GM23338 (cell line): Measurements from ENCODE around the gene TNRC18. TPM values are rescaled to one million over a fixed set of nuclear protein-coding genes. Genes with fewer than 3 reads are reported as not detected.

Experiments
- ATAC-seq: fragments of 200-7000 bp; cut with Tn5 transposase; 3 replicates; pipeline ENCODE4 v1.9.1; 2020
- DNase-seq: peaks from one replicate; pipeline ENCODE4 v3.0.0-alpha.2; 2015; ENCODE audit warnings: low spot score
- H2AFZ ChIP-seq: fragments of 200-600 bp; sonication (generic); 2 replicates; pipeline ENCODE4 v1.8.0; 2016; ENCODE audit warnings: antibody characterized with exemption, mild to moderate bottlenecking, moderate library complexity
- H3F3A ChIP-seq: fragments of 200-600 bp; sonication (generic); replicated peaks from 2 replicates; pipeline ENCODE4 v1.8.0; 2017; ENCODE audit warnings: antibody characterized with exemption, mixed run types, low read depth
- H3K27ac ChIP-seq: fragments of 200-600 bp; sonication (generic); 2 replicates; pipeline ENCODE4 v1.6.1; 2016; ENCODE audit warnings: low read depth
- H3K27me3 ChIP-seq: fragments of 200-600 bp; sonication (generic); 2 replicates; pipeline ENCODE4 v1.8.0; 2016; ENCODE audit warnings: mild to moderate bottlenecking, mixed run types, moderate library complexity; ENCODE audit not compliant: insufficient read depth
- H3K36me3 ChIP-seq: fragments of 200-600 bp; sonication (generic); 2 replicates; pipeline ENCODE4 v1.8.0; 2016; ENCODE audit warnings: mild to moderate bottlenecking; ENCODE audit not compliant: insufficient read depth
- H3K4me1 ChIP-seq: fragments of 200-600 bp; sonication (generic); 2 replicates; pipeline ENCODE4 v1.8.0; 2016; ENCODE audit warnings: mild to moderate bottlenecking, moderate library complexity; ENCODE audit not compliant: insufficient read depth
- H3K4me2 ChIP-seq: fragments of 200-600 bp; sonication (generic); 2 replicates; pipeline ENCODE4 v1.7.1; 2017; ENCODE audit warnings: mixed run types
- H3K4me3 ChIP-seq: fragments of 200-600 bp; sonication (generic); 2 replicates; pipeline ENCODE4 v1.6.1; 2016; ENCODE audit warnings: mixed run types
- H3K79me2 ChIP-seq: fragments of 200-600 bp; sonication (generic); replicated peaks from 2 replicates; pipeline ENCODE4 v1.8.0; 2017; ENCODE audit warnings: mild to moderate bottlenecking; ENCODE audit not compliant: insufficient read depth
- H3K9me2 ChIP-seq: fragments of 200-600 bp; sonication (generic); 2 replicates; pipeline ENCODE4 v1.8.0; 2017; ENCODE audit not compliant: insufficient read depth
- H4K20me1 ChIP-seq: fragments of 200-600 bp; sonication (generic); replicated peaks from 2 replicates; pipeline ENCODE4 v1.8.0; 2017; ENCODE audit warnings: mild to moderate bottlenecking; ENCODE audit not compliant: insufficient read depth
- H3K27ac Mint-ChIP-seq: 2 replicates; pipeline ENCODE4 v1.8.0; 2020; ENCODE audit warnings: inconsistent platforms, mild to moderate bottlenecking, moderate library complexity, mixed read lengths
- H3K27me3 Mint-ChIP-seq: 3 replicates; pipeline ENCODE4 v1.8.0; 2022; ENCODE audit warnings: low read depth, mild to moderate bottlenecking, moderate library complexity, mixed read lengths, inconsistent platforms; ENCODE audit not compliant: insufficient read depth, poor library complexity
- H3K36me3 Mint-ChIP-seq: 3 replicates; pipeline ENCODE4 v1.8.0; 2021; ENCODE audit warnings: low read depth, mild to moderate bottlenecking, inconsistent platforms, moderate library complexity, mixed read lengths
- H3K4me1 Mint-ChIP-seq: 3 replicates; pipeline ENCODE4 v1.8.0; 2020; ENCODE audit warnings: mild to moderate bottlenecking, inconsistent platforms, mixed read lengths
- H3K4me3 Mint-ChIP-seq: 3 replicates; pipeline ENCODE4 v1.8.0; 2021; ENCODE audit warnings: moderate library complexity, mild to moderate bottlenecking, inconsistent platforms, mixed read lengths
- H3K9me3 Mint-ChIP-seq: 3 replicates; pipeline ENCODE4 v1.8.0; 2020; ENCODE audit warnings: moderate library complexity, mild to moderate bottlenecking, inconsistent platforms, mixed read lengths
- CREB1 ChIP-seq: fragments of 250-450 bp; sonication (Bioruptor Pico); IDR thresholded peaks from 2 replicates; pipeline ENCODE4 v1.5.0; 2020; ENCODE audit warnings: low read depth, mild to moderate bottlenecking, moderate library complexity
- CTCF ChIP-seq, 2 experiments: fragments of 200-600 bp in 1 of 2; sonication (generic) in 1 of 2; conservative IDR thresholded peaks; 2 replicates each; pipeline versions ENCODE4 v1.5.1 to v1.6.1; 2016 to 2017; ENCODE audit warnings: antibody characterized with exemption in 2 of 2, low read depth in 2 of 2, mild to moderate bottlenecking in 2 of 2, moderate library complexity in 1 of 2
- ETS1 ChIP-seq: IDR thresholded peaks from 2 replicates; pipeline ENCODE4 v1.6.1; 2016; ENCODE audit warnings: antibody characterized with exemption
- EZH2 ChIP-seq: fragments of 200-600 bp; sonication (generic); IDR thresholded peaks from one replicate; pipeline ENCODE4 v1.8.0; 2017; ENCODE audit warnings: antibody characterized with exemption, mild to moderate bottlenecking, low read depth; ENCODE audit not compliant: unreplicated experiment
- EZH2phosphoT487 ChIP-seq: fragments of 200-600 bp; sonication (generic); IDR thresholded peaks from one replicate; pipeline ENCODE4 v1.8.1; 2018; ENCODE audit warnings: antibody characterized with exemption; ENCODE audit not compliant: unreplicated experiment
- POLR2AphosphoS5 ChIP-seq: IDR thresholded peaks from 2 replicates; pipeline ENCODE4 v1.6.1; 2016; ENCODE audit warnings: antibody characterized with exemption, low read depth
- REST ChIP-seq: IDR thresholded peaks from one replicate; pipeline ENCODE4 v1.6.1; 2018; ENCODE audit warnings: antibody characterized with exemption; ENCODE audit not compliant: unreplicated experiment
- STAT1 ChIP-seq: IDR thresholded peaks from one replicate; pipeline ENCODE4 v1.6.1; 2016; ENCODE audit warnings: antibody characterized with exemption; ENCODE audit not compliant: unreplicated experiment
- ZNF331 ChIP-seq: fragments of 250-450 bp; sonication (Bioruptor Pico); IDR thresholded peaks from 2 replicates; pipeline ENCODE4 v1.5.0; 2020; ENCODE audit warnings: low read depth, mild to moderate bottlenecking, moderate library complexity
- polyA plus RNA-seq: library from polyadenylated mRNA; unstranded; fragments of >200 nt; fragmentation: Nextera tagmentation; extraction: Ambion mirVana; gene quantifications from 2 replicates; pipeline ENCODE4 v1.2.1, GENCODE V29; 2016
- total RNA-seq: library from RNA; depleted of rRNA; stranded (reverse); fragments of >200 nt; shearing (Covaris generic); gene quantifications from 2 replicates; pipeline ENCODE4 v1.2.3, GENCODE V29; 2014

TNRC18 gene
- total and polyA plus RNA-seq, 2 experiments from 2014 or later, result 2.1 to 17.5 TPM

- no peak for TF ChIP-seq CTCF (conservative IDR thresholded peaks at IDR 0.05; ENCODE audit: low read depth in 2 of 2)
- TF ChIP-seq REST, result no peak
- TF ChIP-seq ZNF331 (CRISPR knock-in tag), result no peak
Measured at GRCh38 chr7:5452470-5452899, 28.9 kb upstream of the TNRC18 start (continued).

GRCh38 chr7:5451391-5451790 is 27.8 kb upstream of the TNRC18 start:
- Mint-ChIP-seq H3K4me3 (no peak overlapping the region), H3K27ac (no peak overlapping the region), H3K27me3 (peaks cover 15% of the 10 kb centered on the region), H3K4me1 (peaks cover 16% of the 10 kb centered on the region), H3K36me3 (peaks cover 2% of the 10 kb centered on the region; the same call in 1 of the 3 replicates), H3K9me3 (no peaks in the 10 kb centered on the region)
- H3K27me3 ChIP-seq, result no peaks in the 10 kb centered on the region
- no peaks in the 10 kb centered on the region for H3K9me2 ChIP-seq
- H3K4me1 ChIP-seq, result peaks cover 19% of the 10 kb centered on the region; the same call in 1 of the 2 replicates
- H3K4me3 ChIP-seq, result no peak overlapping the region
- H4K20me1 ChIP-seq, result 0 out of 2 replicates have a peak, but pooled peaks cover 3% of the 10 kb centered on the region
- ATAC-seq (no peak), DNase-seq (no peak)
- H3K79me2 ChIP-seq, result no peaks in the 10 kb centered on the region
- H2AFZ ChIP-seq, result no peak overlapping the region
- H3K27ac ChIP-seq, result no peak overlapping the region
- H3K4me2 ChIP-seq, result no peak overlapping the region
- H3F3A ChIP-seq, result 0 out of 2 replicates have a peak, but pooled peaks cover 4% of the 10 kb centered on the region
- H3K36me3 ChIP-seq, result no peaks in the 10 kb centered on the region
- no peak for TF ChIP-seq POLR2AphosphoS5
- no peak for TF ChIP-seq STAT1
- no peak for TF ChIP-seq CREB1 (CRISPR knock-in tag)
- no peak for TF ChIP-seq ETS1
- no peak for TF ChIP-seq CTCF (conservative IDR thresholded peaks at IDR 0.05; ENCODE audit: low read depth in 2 of 2)
- TF ChIP-seq REST, result no peak
- no peak for TF ChIP-seq EZH2
- TF ChIP-seq EZH2phosphoT487, result no peak
